ENCODE measurements around the gene NKAIN1.
"Not testable (repeated sequence)": the region's sequence is repeated elsewhere in the genome, so short reads cannot be mapped to it uniquely, and the experiment has no call there.

NKAIN1 gene

GRCh38 chr1:31239653-31240241 lies at the start of gene NKAIN1:
TSS of gene NKAIN1 (minus strand) at chr1:31239887. CDS start at chr1:31239547, 340 bp downstream.
- no peak for DNase-seq

GRCh38 chr1:31289021-31289420 lies 49.3 kb upstream of the NKAIN1 start:
- DNase-seq, result no peak

- DNase-seq, result not testable (repeated sequence)
Measured at GRCh38 chr1:31287791-31288190, 48.1 kb upstream of the NKAIN1 start.

GRCh38 chr1:31282426-31282825 lies 42.7 kb upstream of the NKAIN1 start:
- DNase-seq, result not testable (repeated sequence)

GRCh38 chr1:31273619-31274018 lies 33.9 kb upstream of the NKAIN1 start:
- DNase-seq, result no peak

GRCh38 chr1:31272369-31272768 lies 32.7 kb upstream of the NKAIN1 start:
- no peak for DNase-seq

- no peak for DNase-seq
Measured at GRCh38 chr1:31266547-31266946, 26.9 kb upstream of the NKAIN1 start.

- DNase-seq, result no peak
Measured at GRCh38 chr1:31264790-31265386, 25.2 kb upstream of the NKAIN1 start.

- DNase-seq, result no peak
Measured at GRCh38 chr1:31263408-31263807, 23.7 kb upstream of the NKAIN1 start.

GRCh38 chr1:31262393-31262792 lies 22.7 kb upstream of the NKAIN1 start:
- DNase-seq, result not testable (repeated sequence)

GRCh38 chr1:31261916-31262315 lies 22.2 kb upstream of the NKAIN1 start:
- DNase-seq, result no peak

GRCh38 chr1:31259746-31260145 lies 20.1 kb upstream of the NKAIN1 start:
- no peak for DNase-seq

- DNase-seq, result no peak
Measured at GRCh38 chr1:31258581-31258980, 18.9 kb upstream of the NKAIN1 start.

- DNase-seq, result no peak
Measured at GRCh38 chr1:31257213-31257612, 17.5 kb upstream of the NKAIN1 start.

- no peak for DNase-seq
Measured at GRCh38 chr1:31249854-31250253, 10.2 kb upstream of the NKAIN1 start.

- no peak for DNase-seq
Measured at GRCh38 chr1:31248276-31248675, 8.6 kb upstream of the NKAIN1 start.

- DNase-seq, result no peak
Measured at GRCh38 chr1:31244326-31244725, 4.6 kb upstream of the NKAIN1 start.

- no peak for DNase-seq
Measured at GRCh38 chr1:31243501-31244286, 4.0 kb upstream of the NKAIN1 start.

GRCh38 chr1:31241321-31241720 lies 1.6 kb upstream of the NKAIN1 start:
- DNase-seq, result no peak

GRCh38 chr1:31238986-31239613 lies 587 bp downstream of the NKAIN1 start:
- DNase-seq, result no peak

GRCh38 chr1:31238612-31238985 lies 1.1 kb downstream of the NKAIN1 start:
- DNase-seq, result no peak

GRCh38 chr1:31234870-31235269 lies 4.8 kb downstream of the NKAIN1 start:
- DNase-seq, result no peak

GRCh38 chr1:31234123-31234708 lies 5.5 kb downstream of the NKAIN1 start:
- no peak for DNase-seq
